A204.1 (cell line): Measurements from ENCODE around the gene KANK4.

Experiments used
- FAIRE-seq: peaks from 2 replicates; lab custom pipeline; 2012; peaks lifted over from hg19 to GRCh38; lab: Jason Lieb, UNC

Gene KANK4

GRCh38 chr1:62198069-62198780 is 121.0 kb downstream of the KANK4 start:
- no peak for FAIRE-seq

DNA sequence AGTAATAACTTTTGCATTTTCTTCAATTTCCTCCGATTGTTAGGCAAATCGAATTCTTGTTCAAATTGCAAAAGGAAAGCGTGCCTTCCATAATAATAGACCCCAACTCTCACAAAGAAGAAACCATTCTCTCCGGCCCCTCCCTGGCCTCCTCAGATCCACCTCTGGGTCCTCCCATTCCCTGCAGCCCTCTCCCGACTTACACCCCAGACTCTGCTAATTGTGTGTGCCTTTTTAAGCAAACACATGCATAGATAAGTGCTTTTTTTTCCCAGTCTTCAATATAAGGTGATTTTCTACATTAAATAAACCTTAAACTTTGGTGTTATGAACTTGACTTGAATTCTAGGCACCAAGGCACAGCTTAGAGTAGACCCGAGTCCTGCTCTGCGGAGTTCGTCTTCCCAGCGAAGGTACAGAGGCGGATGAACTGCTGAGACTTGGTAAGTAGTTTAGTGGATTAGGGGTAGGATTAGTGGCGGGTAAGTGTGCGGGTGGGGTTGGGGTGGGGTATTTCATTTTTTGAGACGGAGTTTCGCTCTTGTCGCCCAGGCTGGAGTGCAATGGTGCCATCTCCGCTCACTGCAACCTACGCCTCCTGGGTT is 123.0 kb downstream of the KANK4 start:
- no peak for FAIRE-seq

DNA sequence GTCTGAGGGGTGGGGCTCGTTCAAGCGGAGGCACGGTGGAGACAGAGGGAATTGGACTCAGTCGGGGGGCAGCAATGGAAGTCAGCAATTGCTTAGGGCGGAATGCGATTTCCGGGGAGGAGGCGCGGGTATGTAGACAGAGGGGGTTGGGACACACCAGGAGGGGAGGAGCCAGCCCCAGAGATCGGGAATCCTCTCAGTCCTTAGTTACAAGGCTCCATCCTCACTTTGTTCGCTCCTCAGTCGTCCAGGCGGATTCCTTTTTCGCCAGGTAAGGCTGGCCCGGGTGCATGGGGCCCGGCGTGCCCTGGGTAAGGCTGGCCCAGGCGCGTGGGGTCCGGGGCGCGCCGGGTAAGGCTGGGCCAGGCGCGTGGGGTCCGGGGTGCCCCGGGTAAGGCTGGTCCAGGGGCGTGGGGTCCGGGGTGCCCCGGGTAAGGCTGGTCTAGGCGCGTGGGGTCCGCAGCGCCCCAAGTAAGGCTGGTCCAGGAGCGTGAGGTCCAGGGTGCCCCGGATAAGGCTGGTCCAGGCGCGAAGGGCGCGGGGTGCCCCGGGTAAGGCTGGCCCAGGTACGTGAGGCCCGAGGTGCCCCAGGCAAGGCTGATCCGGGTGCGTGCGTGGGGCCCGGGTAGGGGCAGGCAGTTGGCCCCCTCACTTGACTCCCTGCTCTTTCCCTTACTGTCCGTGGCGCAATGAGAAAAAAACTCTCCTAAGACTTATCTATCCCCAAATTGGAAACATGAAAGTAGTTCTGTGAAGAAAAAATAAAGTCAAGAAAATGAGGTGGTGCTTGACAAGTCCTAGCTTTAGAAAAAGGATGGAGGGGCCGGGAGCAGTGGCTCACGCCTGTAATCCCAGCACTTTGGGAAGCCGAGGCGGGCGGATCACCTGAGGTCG is 124.3 kb downstream of the KANK4 start, which contains the start of gene L1TD1:
Gene L1TD1 (plus strand): TSS at position 199 of the 894 bp plus-strand sequence. CDS start 11,780 bp downstream, outside the sequence.
- no peak for FAIRE-seq

DNA sequence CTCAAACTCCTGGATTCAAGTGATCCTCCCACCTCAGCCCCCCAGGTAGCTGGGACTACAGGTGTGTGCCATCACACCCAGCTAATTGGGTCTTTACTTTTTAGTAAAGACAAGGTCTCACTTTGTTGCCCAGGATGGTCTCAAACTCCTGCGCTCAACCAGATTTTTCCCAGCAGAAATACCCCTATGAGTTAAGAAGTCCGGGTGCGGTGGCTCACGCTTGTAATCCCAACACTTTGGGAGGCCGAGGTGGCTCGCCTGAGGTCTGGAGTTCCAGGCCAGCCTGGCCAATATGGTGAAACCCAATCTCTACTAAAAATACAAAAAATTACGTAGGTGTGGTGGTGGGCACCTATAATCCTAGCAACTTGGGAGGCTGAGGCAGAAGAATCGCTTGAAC is 131.1 kb downstream of the KANK4 start:
- FAIRE-seq: no peak

DNA sequence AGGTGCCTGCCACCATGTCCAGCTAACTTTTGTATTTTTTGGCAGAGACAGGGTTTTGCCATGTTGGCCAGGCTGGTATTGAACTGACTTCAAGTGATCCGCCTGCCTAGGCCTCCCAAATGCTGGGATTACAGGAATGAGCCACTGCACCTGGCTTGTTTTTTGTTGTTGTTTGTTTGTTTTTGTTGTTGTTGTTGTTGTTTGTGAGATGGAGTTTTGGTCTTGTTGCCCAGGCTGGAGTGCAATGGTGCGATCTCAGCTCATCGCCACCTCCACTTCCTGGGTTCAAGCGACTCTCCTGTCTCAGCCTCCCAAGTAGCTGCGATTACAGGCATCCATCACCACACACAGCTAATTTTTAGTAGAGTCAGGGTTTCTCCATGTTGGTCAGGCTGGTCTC is 131.7 kb downstream of the KANK4 start:
- FAIRE-seq: no peak
